HAP-1 (cell line): ENCODE measurements around the gene AK1.
"Not testable (repeated sequence)": the region's sequence is repeated elsewhere in the genome, so short reads cannot be mapped to it uniquely, and the experiment has no call there.

Experiments used
- DNase-seq, 2 experiments: peaks; one replicate each; pipeline ENCODE4 v3.0.0-alpha.2; 2016 to 2020; ENCODE audit warnings: low spot score in 2 of 2
- H3K27me3 ChIP-seq: fragments of 250-450 bp; sonication (Bioruptor Pico); 2 replicates; pipeline ENCODE4 v1.5.1; 2020; ENCODE audit warnings: low read depth, mild to moderate bottlenecking, moderate library complexity
- H3K36me3 ChIP-seq: fragments of 250-450 bp; sonication (Bioruptor Pico); replicated peaks from 2 replicates; pipeline ENCODE4 v1.5.1; 2020; ENCODE audit warnings: mild to moderate bottlenecking
- H3K4me1 ChIP-seq: fragments of 250-450 bp; sonication (Bioruptor Pico); 2 replicates; pipeline ENCODE4 v1.5.1; 2020; ENCODE audit warnings: mild to moderate bottlenecking
- H3K4me3 ChIP-seq: fragments of 250-450 bp; sonication (Bioruptor Pico); 2 replicates; pipeline ENCODE4 v1.5.1; 2020; ENCODE audit warnings: mild to moderate bottlenecking, moderate library complexity
- H3K9me3 ChIP-seq: fragments of 250-450 bp; sonication (Bioruptor Pico); 2 replicates; pipeline ENCODE4 v1.5.1; 2020; ENCODE audit warnings: mild to moderate bottlenecking, moderate library complexity
- in situ Hi-C: fragments of 300-500 bp; cut with MboI; formaldehyde crosslinking; loops from 3 replicates; pipeline ENCODE4 v1.14.3; 2020; ENCODE audit warnings: low sequenced_read_pairs, inconsistent platforms, mixed read lengths

The AK1 gene

GRCh38 chr9:127874301-127875221 is 2.9 kb downstream of the AK1 start:
- no peaks in the 10 kb centered on the region for H3K36me3 ChIP-seq
- in situ Hi-C loops: no loop called here
- no peak for DNase-seq
- no peaks in the 10 kb centered on the region for H3K4me1 ChIP-seq
- no peaks in the 10 kb centered on the region for H3K27me3 ChIP-seq
- H3K9me3 ChIP-seq: no peaks in the 10 kb centered on the region
- H3K4me3 ChIP-seq: no peak overlapping the region

DNA sequence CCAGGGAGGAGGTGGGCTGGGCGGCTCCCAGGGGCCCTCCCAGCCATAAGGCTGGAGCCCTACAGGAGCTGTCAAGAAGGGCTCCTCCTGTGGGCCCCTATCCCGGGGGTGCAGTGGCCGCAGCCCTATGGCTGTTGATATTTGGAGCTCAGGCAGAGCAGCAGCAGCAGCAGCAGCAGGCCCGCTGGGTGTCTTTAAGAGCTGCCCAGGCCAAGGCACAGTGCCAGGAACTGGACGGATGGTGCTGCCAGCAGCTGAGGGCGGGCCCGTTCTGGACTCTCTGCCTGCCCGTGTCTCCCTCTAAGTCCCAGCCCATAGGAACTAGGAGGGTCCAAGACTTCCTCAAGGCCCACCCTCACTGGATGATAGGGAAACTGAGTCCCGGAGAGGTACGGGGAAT is 3.6 kb downstream of the AK1 start:
- no peaks in the 10 kb centered on the region for H3K9me3 ChIP-seq
- no peaks in the 10 kb centered on the region for H3K36me3 ChIP-seq
- no peaks in the 10 kb centered on the region for H3K27me3 ChIP-seq
- in situ Hi-C loops: no loop called here
- DNase-seq: no peak
- H3K4me1 ChIP-seq: no peaks in the 10 kb centered on the region
- H3K4me3 ChIP-seq: no peak overlapping the region

DNA sequence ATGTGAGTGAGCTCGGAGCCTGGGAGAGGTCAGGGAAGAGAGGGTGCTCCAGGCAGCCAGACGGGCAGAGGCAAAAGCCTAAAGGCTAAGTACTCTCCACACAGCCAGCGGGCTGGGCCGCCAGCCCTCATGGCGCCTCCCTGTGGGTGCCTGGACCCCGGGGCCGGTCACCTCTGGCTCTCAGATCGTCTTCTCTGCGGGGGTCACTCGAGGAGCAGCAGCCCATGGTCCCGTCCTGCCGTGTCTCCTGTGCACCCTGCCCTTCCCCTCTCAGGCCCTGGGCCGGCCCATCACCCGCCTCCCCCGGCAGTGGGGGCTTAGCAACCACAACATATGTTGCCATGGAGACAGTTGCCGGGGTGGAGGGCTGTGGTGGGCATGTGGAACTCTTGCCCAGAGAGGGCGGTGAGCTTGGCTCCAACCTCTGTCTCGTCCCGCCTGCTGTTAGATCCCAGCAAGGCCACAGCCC is 4.2 kb downstream of the AK1 start:
- Histone ChIP-seq H3K9me3 (no peaks in the 10 kb centered on the region), H3K36me3 (no peaks in the 10 kb centered on the region), H3K4me1 (no peaks in the 10 kb centered on the region), H3K4me3 (no peak overlapping the region), H3K27me3 (no peaks in the 10 kb centered on the region)
- DNase-seq: no peak
- in situ Hi-C loops: no loop called here

- Histone ChIP-seq H3K27me3 (no peaks in the 10 kb centered on the region), H3K9me3 (no peaks in the 10 kb centered on the region), H3K4me3 (no peak overlapping the region), H3K36me3 (no peaks in the 10 kb centered on the region), H3K4me1 (no peaks in the 10 kb centered on the region)
- in situ Hi-C loops: no loop called here
- no peak for DNase-seq
Observed at GRCh38 chr9:127872369-127873222, 4.9 kb downstream of the AK1 start.

DNA sequence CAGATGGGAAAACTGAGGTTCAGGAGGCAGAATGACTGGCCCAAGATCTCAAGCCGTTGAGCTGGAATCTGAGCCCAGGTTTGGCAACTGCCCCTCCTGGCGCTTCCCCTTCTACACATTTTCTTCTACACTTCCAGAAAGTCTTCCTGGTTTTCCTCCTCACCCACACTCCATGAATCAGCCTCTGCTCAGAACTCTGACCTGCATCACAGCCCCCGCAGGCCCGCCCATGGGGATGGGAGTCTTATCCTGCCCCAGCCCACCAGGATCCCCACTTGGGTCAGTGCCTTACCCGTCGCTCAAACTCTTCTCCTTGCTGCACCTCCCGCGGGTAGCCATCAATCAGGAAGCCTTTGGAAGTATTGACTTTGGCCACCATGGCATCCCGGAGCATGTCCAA is 5.9 kb downstream of the AK1 start:
- Histone ChIP-seq H3K4me1 (no peaks in the 10 kb centered on the region), H3K9me3 (no peaks in the 10 kb centered on the region), H3K27me3 (no peaks in the 10 kb centered on the region), H3K36me3 (no peaks in the 10 kb centered on the region), H3K4me3 (no peak overlapping the region)
- in situ Hi-C loops: no loop called here
- no peak for DNase-seq

GRCh38 chr9:127870887-127871286 is 6.6 kb downstream of the AK1 start:
- no peaks in the 10 kb centered on the region for H3K4me1 ChIP-seq
- in situ Hi-C loops: no loop called here
- H3K27me3 ChIP-seq: no peaks in the 10 kb centered on the region
- H3K36me3 ChIP-seq: no peaks in the 10 kb centered on the region
- no peak for DNase-seq
- H3K9me3 ChIP-seq: no peaks in the 10 kb centered on the region
- H3K4me3 ChIP-seq: no peak overlapping the region

DNA sequence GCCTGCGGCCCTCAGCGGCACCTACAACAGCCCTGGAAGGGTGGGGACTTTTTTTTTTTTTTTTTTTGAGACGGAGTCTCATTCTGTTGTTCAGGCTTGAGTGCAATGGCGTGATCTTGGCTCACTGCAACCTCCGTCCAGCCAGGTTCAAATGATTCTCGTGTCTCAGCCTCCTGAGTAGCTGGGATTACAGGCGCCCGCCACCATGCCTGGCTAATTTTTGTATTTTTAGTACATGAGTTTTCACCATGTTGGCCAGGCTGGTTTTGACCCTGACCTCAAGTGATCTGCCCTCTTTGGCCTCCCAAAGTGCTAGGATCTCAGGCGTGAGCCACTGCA is 7.4 kb downstream of the AK1 start:
- H3K4me3 ChIP-seq, H3K4me1 ChIP-seq, H3K9me3 ChIP-seq, H3K36me3 ChIP-seq, in situ Hi-C loops, DNase-seq, H3K27me3 ChIP-seq: not testable (repeated sequence)

- in situ Hi-C loops: no loop called here
- no peaks in the 10 kb centered on the region for H3K4me1 ChIP-seq
Observed at GRCh38 chr9:127869310-127870152, 7.9 kb downstream of the AK1 start.

GRCh38 chr9:127868278-127868902 is 9.1 kb downstream of the AK1 start:
- Histone ChIP-seq H3K9me3 (no peaks in the 10 kb centered on the region), H3K27me3 (no peaks in the 10 kb centered on the region), H3K4me1 (no peaks in the 10 kb centered on the region), H3K36me3 (no peaks in the 10 kb centered on the region), H3K4me3 (no peak overlapping the region)
- no peak for DNase-seq
- in situ Hi-C loops: no loop called here

More at GRCh38 chr9:127869310-127870152, 7.9 kb downstream of the AK1 start:
- Histone ChIP-seq H3K27me3 (no peaks in the 10 kb centered on the region), H3K4me3 (no peak overlapping the region), H3K36me3 (no peaks in the 10 kb centered on the region), H3K9me3 (no peaks in the 10 kb centered on the region)
- DNase-seq: peak; percentile 58 to 95

DNA sequence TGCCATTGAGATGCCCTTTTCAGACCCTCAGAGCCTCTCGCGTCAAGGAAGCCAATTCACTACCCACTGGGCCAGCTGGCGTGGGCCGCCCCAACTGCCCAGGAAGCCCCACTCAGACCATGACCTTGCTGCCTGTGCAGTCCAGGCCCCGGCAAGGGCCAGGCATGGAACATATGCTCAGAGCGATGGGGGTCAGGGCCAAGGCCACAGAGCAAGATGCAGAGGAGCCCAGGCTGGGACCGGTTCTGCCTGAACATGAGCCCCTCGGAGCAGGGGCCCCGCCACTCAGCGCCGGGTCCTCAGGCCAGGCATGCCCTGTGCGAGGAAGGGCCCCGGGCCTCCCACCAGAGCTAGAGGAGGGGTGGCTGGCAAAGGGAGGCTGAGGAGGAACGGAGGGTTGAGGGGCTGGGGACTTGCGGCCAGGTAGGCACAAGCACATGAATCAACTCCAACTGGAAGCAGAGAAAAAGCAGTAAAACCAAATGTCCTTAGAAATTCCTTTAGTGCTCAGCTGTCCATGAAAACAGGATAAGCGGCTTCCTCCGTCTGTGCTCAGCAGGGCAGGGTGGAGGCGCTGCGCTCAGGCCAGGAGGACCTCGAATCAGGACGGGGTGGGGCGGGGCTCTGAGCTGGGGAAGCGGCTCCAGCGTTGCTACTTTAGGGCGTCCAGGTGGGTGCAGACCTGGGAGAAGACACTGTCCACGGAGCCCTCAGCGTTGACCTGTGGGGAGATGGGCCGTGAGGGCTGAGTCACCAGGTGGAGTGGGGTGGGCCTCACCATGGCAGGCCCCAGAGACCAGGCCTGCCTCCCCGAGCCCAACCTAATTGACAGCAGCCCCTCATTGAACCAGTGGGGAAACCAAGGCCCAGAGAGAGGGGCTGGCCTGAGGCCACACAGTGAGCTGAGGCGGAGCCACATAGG is 9.9 kb downstream of the AK1 start:
- no peak for DNase-seq
- no peaks in the 10 kb centered on the region for H3K4me1 ChIP-seq

DNA sequence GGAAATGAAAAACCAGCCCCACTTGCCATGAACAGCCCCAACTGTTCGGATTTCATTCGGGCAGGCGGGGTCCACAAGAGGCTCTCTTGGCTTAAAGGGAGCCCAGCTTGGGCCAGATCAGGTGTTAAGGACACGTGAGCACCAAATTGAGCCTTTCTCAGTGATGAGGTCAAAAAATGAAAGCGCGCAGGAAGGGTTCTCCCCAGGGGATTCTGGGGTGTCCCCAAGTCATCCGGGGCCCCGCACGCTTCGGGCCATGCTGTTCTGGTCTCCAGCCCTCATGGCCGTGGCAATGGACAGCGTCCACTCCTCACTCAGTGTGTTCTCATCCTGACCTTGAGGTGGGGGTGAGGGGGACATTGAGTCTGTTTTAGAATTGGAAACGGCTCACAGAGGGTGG is 10.9 kb downstream of the AK1 start:
- Histone ChIP-seq H3K4me3 (no peak overlapping the region), H3K4me1 (no peaks in the 10 kb centered on the region), H3K27me3 (no peaks in the 10 kb centered on the region), H3K36me3 (no peaks in the 10 kb centered on the region), H3K9me3 (no peaks in the 10 kb centered on the region)
- no peak for DNase-seq
- in situ Hi-C loops: no loop called here

More for the DNA sequence above, 9.9 kb downstream of the AK1 start:
- Histone ChIP-seq H3K4me3 (no peak overlapping the region), H3K9me3 (no peaks in the 10 kb centered on the region), H3K36me3 (no peaks in the 10 kb centered on the region), H3K27me3 (no peaks in the 10 kb centered on the region)
- in situ Hi-C loops: no loop called here

GRCh38 chr9:127865645-127866464 is 11.6 kb downstream of the AK1 start:
- H3K4me1 ChIP-seq: no peaks in the 10 kb centered on the region
- no peak overlapping the region for H3K4me3 ChIP-seq
- H3K9me3 ChIP-seq: no peaks in the 10 kb centered on the region
- in situ Hi-C loops: no loop called here
- DNase-seq: no peak
- no peaks in the 10 kb centered on the region for H3K27me3 ChIP-seq
- no peaks in the 10 kb centered on the region for H3K36me3 ChIP-seq
